OCI-LY3 (cell line): ENCODE measurements around the gene ULBP1.

ENCODE experiments used
- H2AFZ ChIP-seq: fragments of 200-600, 300-600 bp; shearing (Covaris generic); 2 replicates; pipeline ENCODE4 v1.6.0; 2014; ENCODE audit warnings: antibody characterized with exemption, low read depth, low read length
- H3K27ac ChIP-seq: fragments of 200-600, 300-600 bp; sonication (generic); 2 replicates; pipeline ENCODE4 v1.5.1; 2014; ENCODE audit warnings: mild to moderate bottlenecking, low read length, moderate library complexity, mixed read lengths
- H3K27me3 ChIP-seq: fragments of 200-600, 300-600 bp; sonication (generic); 2 replicates; pipeline ENCODE4 v1.6.1; 2014; ENCODE audit warnings: low read depth, low read length, mixed read lengths
- H3K36me3 ChIP-seq: fragments of 200-600, 300-600 bp; sonication (generic); replicated peaks from 2 replicates; pipeline ENCODE3; 2014; ENCODE audit warnings: low read depth, low read length, mixed read lengths
- H3K4me1 ChIP-seq: fragments of 300-600, 200-600 bp; sonication (generic); 2 replicates; pipeline ENCODE4 v1.6.1; 2014; ENCODE audit warnings: low read length, mixed read lengths
- H3K4me2 ChIP-seq: fragments of 200-600, 300-600 bp; sonication (generic); 2 replicates; pipeline ENCODE4 v1.6.1; 2014; ENCODE audit warnings: low read length, mixed read lengths
- H3K4me3 ChIP-seq: fragments of 300-600, 200-600 bp; sonication (generic); 2 replicates; pipeline ENCODE4 v1.5.1; 2014; ENCODE audit warnings: antibody characterized with exemption, mild to moderate bottlenecking, low read length, moderate library complexity
- H3K79me2 ChIP-seq: fragments of 300-600, 200-600 bp; shearing (Covaris generic); 2 replicates; pipeline ENCODE4 v1.6.1; 2014; ENCODE audit warnings: mild to moderate bottlenecking, low read length, mixed read lengths
- H3K9ac ChIP-seq: fragments of 300-600, 200-600 bp; shearing (Covaris generic); 2 replicates; pipeline ENCODE4 v1.6.0; 2014; ENCODE audit warnings: mild to moderate bottlenecking, low read length, moderate library complexity
- H3K9me3 ChIP-seq: fragments of 200-600, 300-600 bp; shearing (Covaris generic); 2 replicates; pipeline ENCODE4 v1.6.1; 2014; ENCODE audit warnings: low read length, mixed read lengths; ENCODE audit not compliant: insufficient read depth
- H4K20me1 ChIP-seq: fragments of 200-600, 300-600 bp; sonication (generic); 2 replicates; pipeline ENCODE4 v1.6.1; 2016; ENCODE audit warnings: low read length, mixed read lengths; ENCODE audit not compliant: insufficient read depth
- EZH2phosphoT487 ChIP-seq: fragments of 200-600 bp; shearing (Covaris generic); IDR thresholded peaks from 2 replicates; pipeline ENCODE4 v1.6.1; 2018; ENCODE audit warnings: antibody characterized with exemption, mixed run types, low read depth
- TF ChIP-seq, protein P1 (sequence below): fragments of 200-600, 300-600 bp; sonication (generic); IDR thresholded peaks from 2 replicates; pipeline ENCODE4 v1.5.1; 2014; ENCODE audit warnings: antibody characterized with exemption, low read length, low read depth

The ULBP1 gene

GRCh38 chr6:149922642-149923326 lies 41.0 kb upstream of the ULBP1 start, which contains the start of gene RAET1G:
Gene RAET1G, minus strand, starts transcription at chr6:149923121. Its CDS starts 111 bp downstream, at chr6:149923010.
- H3K9me3 ChIP-seq: no peaks in the 10 kb centered on the region
- no peaks in the 10 kb centered on the region for H4K20me1 ChIP-seq
- H3K4me1 ChIP-seq: no peaks in the 10 kb centered on the region
- H3K4me2 ChIP-seq: no peak within 1 kb of the TSS
- no peaks in the 10 kb centered on the region for H3K79me2 ChIP-seq
- no peak for TF ChIP-seq EZH2phosphoT487
- TF ChIP-seq, protein P1, sequence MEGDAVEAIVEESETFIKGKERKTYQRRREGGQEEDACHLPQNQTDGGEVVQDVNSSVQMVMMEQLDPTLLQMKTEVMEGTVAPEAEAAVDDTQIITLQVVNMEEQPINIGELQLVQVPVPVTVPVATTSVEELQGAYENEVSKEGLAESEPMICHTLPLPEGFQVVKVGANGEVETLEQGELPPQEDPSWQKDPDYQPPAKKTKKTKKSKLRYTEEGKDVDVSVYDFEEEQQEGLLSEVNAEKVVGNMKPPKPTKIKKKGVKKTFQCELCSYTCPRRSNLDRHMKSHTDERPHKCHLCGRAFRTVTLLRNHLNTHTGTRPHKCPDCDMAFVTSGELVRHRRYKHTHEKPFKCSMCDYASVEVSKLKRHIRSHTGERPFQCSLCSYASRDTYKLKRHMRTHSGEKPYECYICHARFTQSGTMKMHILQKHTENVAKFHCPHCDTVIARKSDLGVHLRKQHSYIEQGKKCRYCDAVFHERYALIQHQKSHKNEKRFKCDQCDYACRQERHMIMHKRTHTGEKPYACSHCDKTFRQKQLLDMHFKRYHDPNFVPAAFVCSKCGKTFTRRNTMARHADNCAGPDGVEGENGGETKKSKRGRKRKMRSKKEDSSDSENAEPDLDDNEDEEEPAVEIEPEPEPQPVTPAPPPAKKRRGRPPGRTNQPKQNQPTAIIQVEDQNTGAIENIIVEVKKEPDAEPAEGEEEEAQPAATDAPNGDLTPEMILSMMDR: no peak
- no peak within 1 kb of the TSS for H3K4me3 ChIP-seq
- no peak within 1 kb of the TSS for H3K27ac ChIP-seq
- no peak within 1 kb of the TSS for H3K9ac ChIP-seq
- no peak within 1 kb of the TSS for H2AFZ ChIP-seq
- no peaks in the 10 kb centered on the region for H3K27me3 ChIP-seq
- no peaks in the 10 kb centered on the region for H3K36me3 ChIP-seq

DNA sequence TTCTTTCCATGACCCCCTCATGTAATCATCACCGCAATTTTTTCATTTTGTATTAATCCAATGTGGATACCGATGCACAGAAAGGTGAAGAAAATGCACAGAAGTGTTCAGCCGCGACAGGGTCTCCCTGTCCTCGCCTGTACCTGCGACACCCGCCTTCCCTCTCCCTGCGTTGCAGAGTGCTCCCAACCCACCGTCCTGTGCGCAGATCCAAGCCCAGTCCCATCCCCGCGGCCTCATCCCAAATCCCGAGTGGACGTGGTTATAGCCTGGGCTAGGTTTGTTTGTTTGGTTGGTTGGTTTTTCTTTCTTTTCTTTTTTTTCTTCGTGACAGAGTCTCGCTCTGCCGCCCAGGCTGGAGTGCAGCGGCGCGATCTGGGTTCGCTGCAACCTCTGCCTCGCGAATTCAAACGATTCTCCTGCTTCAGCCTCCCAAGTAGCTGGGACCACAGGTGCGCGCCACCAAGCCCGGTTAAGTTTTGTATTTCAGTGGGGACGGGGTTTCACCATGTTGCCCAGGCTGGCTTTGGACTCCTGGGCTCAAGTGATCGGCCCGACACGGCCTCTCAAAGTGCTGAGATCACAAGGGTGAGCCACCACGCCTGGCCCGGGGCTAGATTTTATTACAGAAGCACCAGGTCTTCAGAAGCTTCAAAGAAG lies 40.3 kb upstream of the ULBP1 start:
- Histone ChIP-seq H3K4me1 (no peaks in the 10 kb centered on the region), H3K79me2 (no peaks in the 10 kb centered on the region), H3K4me3 (no peak overlapping the region), H3K36me3 (no peaks in the 10 kb centered on the region), H4K20me1 (no peaks in the 10 kb centered on the region), H3K9me3 (no peaks in the 10 kb centered on the region), H3K9ac (no peak overlapping the region), H3K4me2 (no peak overlapping the region), H3K27ac (no peak overlapping the region), H3K27me3 (no peaks in the 10 kb centered on the region), H2AFZ (no peak overlapping the region)
- TF ChIP-seq, protein P1: no peak
- TF ChIP-seq EZH2phosphoT487: no peak

DNA sequence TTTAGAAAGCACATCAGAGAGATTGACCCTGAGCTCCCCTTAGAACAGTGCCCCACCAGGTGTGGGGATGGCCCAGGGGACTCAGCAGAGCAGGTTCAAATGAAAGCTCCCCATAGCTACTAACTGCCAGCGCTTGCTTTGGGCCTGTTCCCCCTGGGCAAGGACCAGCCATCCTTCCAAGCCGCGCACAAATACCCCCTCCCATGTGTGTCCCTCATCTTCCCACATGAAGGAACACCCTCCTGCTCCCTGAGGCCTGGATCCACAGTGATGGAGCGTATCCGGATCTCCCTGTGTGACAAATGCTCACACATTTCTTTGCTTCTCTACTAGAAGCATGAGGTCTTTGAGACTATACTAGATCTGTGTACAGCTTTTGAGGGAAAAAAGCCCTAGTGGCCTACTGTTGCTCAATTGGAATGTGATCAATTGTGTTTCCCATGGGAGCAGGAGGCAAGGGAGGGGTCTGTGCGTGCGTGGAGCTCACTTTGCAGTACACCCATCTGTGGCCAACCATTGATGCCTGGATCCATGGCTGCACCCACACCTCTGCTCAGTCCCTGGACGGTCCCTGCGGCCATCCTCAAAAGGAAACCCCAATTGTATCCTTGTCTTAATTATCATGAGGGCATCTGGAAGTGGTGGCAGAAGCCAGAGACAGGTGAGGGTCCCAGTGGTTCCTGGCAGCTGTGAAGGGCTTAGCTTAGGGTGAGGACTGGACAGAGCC lies 39.4 kb upstream of the ULBP1 start:
- Histone ChIP-seq H3K79me2 (no peaks in the 10 kb centered on the region), H3K4me2 (no peak overlapping the region), H3K27ac (no peak overlapping the region), H3K4me3 (no peak overlapping the region), H2AFZ (no peak overlapping the region), H4K20me1 (no peaks in the 10 kb centered on the region), H3K27me3 (peaks cover 5% of the 10 kb centered on the region), H3K9ac (no peak overlapping the region), H3K36me3 (no peaks in the 10 kb centered on the region), H3K9me3 (no peaks in the 10 kb centered on the region), H3K4me1 (no peaks in the 10 kb centered on the region)
- no peak for TF ChIP-seq EZH2phosphoT487
- TF ChIP-seq, protein P1: no peak

DNA sequence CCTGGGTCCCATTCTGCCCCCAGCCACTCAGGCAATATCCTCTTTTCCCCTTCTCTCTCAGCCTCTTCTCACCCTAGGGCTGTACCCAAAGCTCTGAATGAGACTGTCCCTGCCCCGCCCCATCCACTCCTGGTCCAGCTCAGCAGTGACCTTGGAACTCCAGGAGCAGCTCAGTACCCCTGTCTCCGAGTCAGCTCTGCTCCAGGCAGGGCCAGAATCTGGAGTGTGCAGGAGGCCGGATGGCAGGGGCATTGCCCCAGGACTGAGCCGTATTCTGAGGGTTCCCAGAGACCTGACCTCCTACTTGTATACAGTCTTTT lies 38.9 kb upstream of the ULBP1 start:
- H3K9ac ChIP-seq: no peak overlapping the region
- no peak overlapping the region for H3K4me3 ChIP-seq
- no peak overlapping the region for H3K27ac ChIP-seq
- H3K4me2 ChIP-seq: no peak overlapping the region
- H3K4me1 ChIP-seq: no peaks in the 10 kb centered on the region
- no peaks in the 10 kb centered on the region for H3K79me2 ChIP-seq
- H4K20me1 ChIP-seq: no peaks in the 10 kb centered on the region
- no peaks in the 10 kb centered on the region for H3K9me3 ChIP-seq
- no peaks in the 10 kb centered on the region for H3K36me3 ChIP-seq
- H2AFZ ChIP-seq: no peak overlapping the region
- no peak for TF ChIP-seq EZH2phosphoT487
- TF ChIP-seq, protein P1: no peak
- peaks cover 10% of the 10 kb centered on the region for H3K27me3 ChIP-seq
